Nephron (organoid): ENCODE measurements around the gene ZNF407.

ENCODE experiments used
- H3K27ac Mint-ChIP-seq, 3 experiments: 2 replicates each; pipeline ENCODE4 v1.8.0; 2020; ENCODE audit warnings: mixed read lengths in 3 of 3, mild to moderate bottlenecking in 2 of 3, moderate library complexity in 1 of 3
- H3K27me3 Mint-ChIP-seq: 2 replicates; pipeline ENCODE4 v1.8.0; 2021; ENCODE audit warnings: low read depth, mild to moderate bottlenecking, moderate library complexity, mixed read lengths
- H3K36me3 Mint-ChIP-seq: 2 replicates; pipeline ENCODE4 v1.8.0; 2020; ENCODE audit warnings: low read depth, mixed read lengths
- H3K4me1 Mint-ChIP-seq: 2 replicates; pipeline ENCODE4 v1.8.0; 2020; ENCODE audit warnings: mixed read lengths
- H3K4me3 Mint-ChIP-seq, 3 experiments: 2 replicates each; pipeline ENCODE4 v1.8.0; 2020; ENCODE audit warnings: mild to moderate bottlenecking in 3 of 3, mixed read lengths in 3 of 3, moderate library complexity in 2 of 3
- H3K9me3 Mint-ChIP-seq: 2 replicates; pipeline ENCODE4 v1.8.0; 2020; ENCODE audit warnings: mixed read lengths
- CTCF ChIP-seq, 3 experiments: fragments of 200-600 bp; sonication (generic); IDR thresholded peaks; one replicate each; pipeline ENCODE4 v1.5.0; 2021; ENCODE audit warnings: antibody characterized with exemption in 3 of 3; ENCODE audit not compliant: unreplicated experiment in 3 of 3

Gene ZNF407

GRCh38 chr18:74878267-74878666 lies 280.6 kb downstream of the ZNF407 start:
- H3K36me3 Mint-ChIP-seq: peaks cover 10% of the 10 kb centered on the region
- no peak overlapping the region for H3K4me3 Mint-ChIP-seq
- TF ChIP-seq CTCF (IDR thresholded peaks at IDR 0.05; ENCODE audit: unreplicated experiment in 3 of 3): no peak
- H3K27me3 Mint-ChIP-seq: peaks cover 4% of the 10 kb centered on the region
- no peak overlapping the region for H3K27ac Mint-ChIP-seq
- H3K4me1 Mint-ChIP-seq: no peaks in the 10 kb centered on the region
- H3K9me3 Mint-ChIP-seq: no peaks in the 10 kb centered on the region

GRCh38 chr18:74880706-74881278 lies 283.1 kb downstream of the ZNF407 start:
- Mint-ChIP-seq H3K27me3 (no peaks in the 10 kb centered on the region), H3K36me3 (peaks cover 10% of the 10 kb centered on the region), H3K4me1 (no peaks in the 10 kb centered on the region), H3K9me3 (no peaks in the 10 kb centered on the region), H3K27ac (no peak overlapping the region), H3K4me3 (no peak overlapping the region)
- TF ChIP-seq CTCF (IDR thresholded peaks at IDR 0.05; ENCODE audit: unreplicated experiment in 3 of 3): no peak

- no peak for TF ChIP-seq CTCF (IDR thresholded peaks at IDR 0.05; ENCODE audit: unreplicated experiment in 3 of 3)
- Mint-ChIP-seq H3K4me1 (peaks cover 8% of the 10 kb centered on the region), H3K27ac (no peak overlapping the region), H3K4me3 (no peak overlapping the region), H3K9me3 (no peaks in the 10 kb centered on the region), H3K27me3 (no peaks in the 10 kb centered on the region), H3K36me3 (peaks cover 7% of the 10 kb centered on the region)
These were observed 294.5 kb downstream of the ZNF407 start for GRCh38 chr18:74892066-74892627.

- peaks cover 3% of the 10 kb centered on the region for H3K36me3 Mint-ChIP-seq
- H3K27ac Mint-ChIP-seq: no peak overlapping the region
- no peaks in the 10 kb centered on the region for H3K27me3 Mint-ChIP-seq
- peaks cover 29% of the 10 kb centered on the region for H3K4me1 Mint-ChIP-seq
- TF ChIP-seq CTCF (IDR thresholded peaks at IDR 0.05; ENCODE audit: unreplicated experiment in 3 of 3): no peak
- H3K9me3 Mint-ChIP-seq: no peaks in the 10 kb centered on the region
- H3K4me3 Mint-ChIP-seq: no peak overlapping the region
These were observed 298.0 kb downstream of the ZNF407 start for GRCh38 chr18:74895686-74896085.

GRCh38 chr18:74896390-74896991 lies 298.8 kb downstream of the ZNF407 start:
- H3K9me3 Mint-ChIP-seq: no peaks in the 10 kb centered on the region
- H3K27ac Mint-ChIP-seq: no peak overlapping the region
- no peaks in the 10 kb centered on the region for H3K36me3 Mint-ChIP-seq
- peaks cover 29% of the 10 kb centered on the region for H3K4me1 Mint-ChIP-seq
- no peaks in the 10 kb centered on the region for H3K27me3 Mint-ChIP-seq
- peak; percentile 55 to 71 (median 59) for TF ChIP-seq CTCF (IDR thresholded peaks at IDR 0.05; ENCODE audit: unreplicated experiment in 3 of 3)
- no peak overlapping the region for H3K4me3 Mint-ChIP-seq
